ENCODE data around the gene HAGHL. TPM values are rescaled to one million over a fixed set of nuclear protein-coding genes. Genes with fewer than 3 reads are reported as not detected.
"Not testable (repeated sequence)": the region's sequence is repeated elsewhere in the genome, so short reads cannot be mapped to it uniquely, and the experiment has no call there.

Gene HAGHL
- total and polyA plus RNA-seq, 12 donors, result 0.35 to 63.5 (median 6.0) TPM; not detected in 1

DNA sequence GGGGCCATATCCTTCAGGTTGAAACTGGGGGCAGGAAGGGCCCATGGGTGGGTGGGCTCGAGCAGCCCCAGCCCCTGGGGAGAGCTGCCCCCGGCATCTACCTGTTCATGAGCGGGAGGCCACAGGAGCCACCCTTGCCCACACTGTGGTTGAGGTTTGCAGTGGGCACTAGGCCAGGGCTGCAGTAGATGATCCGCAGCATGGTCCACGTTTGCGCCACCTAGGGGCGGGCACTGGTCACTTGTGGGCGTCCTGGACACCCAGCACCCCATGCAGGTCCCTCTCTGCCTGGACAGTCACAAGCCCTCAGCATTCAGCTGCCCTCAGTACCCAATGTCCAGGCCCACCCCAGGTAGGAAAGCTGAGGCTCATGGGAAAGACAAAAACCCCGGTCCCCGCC, 40.9 kb upstream of the HAGHL start:
- TF ChIP-seq, protein P1, sequence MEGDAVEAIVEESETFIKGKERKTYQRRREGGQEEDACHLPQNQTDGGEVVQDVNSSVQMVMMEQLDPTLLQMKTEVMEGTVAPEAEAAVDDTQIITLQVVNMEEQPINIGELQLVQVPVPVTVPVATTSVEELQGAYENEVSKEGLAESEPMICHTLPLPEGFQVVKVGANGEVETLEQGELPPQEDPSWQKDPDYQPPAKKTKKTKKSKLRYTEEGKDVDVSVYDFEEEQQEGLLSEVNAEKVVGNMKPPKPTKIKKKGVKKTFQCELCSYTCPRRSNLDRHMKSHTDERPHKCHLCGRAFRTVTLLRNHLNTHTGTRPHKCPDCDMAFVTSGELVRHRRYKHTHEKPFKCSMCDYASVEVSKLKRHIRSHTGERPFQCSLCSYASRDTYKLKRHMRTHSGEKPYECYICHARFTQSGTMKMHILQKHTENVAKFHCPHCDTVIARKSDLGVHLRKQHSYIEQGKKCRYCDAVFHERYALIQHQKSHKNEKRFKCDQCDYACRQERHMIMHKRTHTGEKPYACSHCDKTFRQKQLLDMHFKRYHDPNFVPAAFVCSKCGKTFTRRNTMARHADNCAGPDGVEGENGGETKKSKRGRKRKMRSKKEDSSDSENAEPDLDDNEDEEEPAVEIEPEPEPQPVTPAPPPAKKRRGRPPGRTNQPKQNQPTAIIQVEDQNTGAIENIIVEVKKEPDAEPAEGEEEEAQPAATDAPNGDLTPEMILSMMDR (IDR thresholded peaks at IDR 0.05), result peak; percentile 15 to 45 (median 34)
- TF ChIP-seq POLR2A (IDR thresholded peaks at IDR 0.05), result no peak
- 61 to 83% (median 64%) methylated on average over 5 to 10 of the region's 10 CpGs for WGBS, 4 donors
- no peak overlapping the region for H3K27ac ChIP-seq
- H3K4me1 ChIP-seq (replicated peaks in 1 of 2), result peaks cover 24 to 53% of the 10 kb centered on the region in 2 donors
- peak in 6 of 7 donors; percentile 62 to 81 (median 77) for DNase-seq
- H3K27me3 ChIP-seq, result no peaks in the 10 kb centered on the region
- H3K36me3 ChIP-seq (replicated peaks in 1 of 2), result peaks cover 0 to 36% of the 10 kb centered on the region in 2 donors
- H3K4me3 ChIP-seq, result no peak overlapping the region
- intact Hi-C loops (cut with DNase I), result no loop called here
- no peaks in the 10 kb centered on the region for H3K9me3 ChIP-seq (replicated peaks in 1 of 3)

DNA sequence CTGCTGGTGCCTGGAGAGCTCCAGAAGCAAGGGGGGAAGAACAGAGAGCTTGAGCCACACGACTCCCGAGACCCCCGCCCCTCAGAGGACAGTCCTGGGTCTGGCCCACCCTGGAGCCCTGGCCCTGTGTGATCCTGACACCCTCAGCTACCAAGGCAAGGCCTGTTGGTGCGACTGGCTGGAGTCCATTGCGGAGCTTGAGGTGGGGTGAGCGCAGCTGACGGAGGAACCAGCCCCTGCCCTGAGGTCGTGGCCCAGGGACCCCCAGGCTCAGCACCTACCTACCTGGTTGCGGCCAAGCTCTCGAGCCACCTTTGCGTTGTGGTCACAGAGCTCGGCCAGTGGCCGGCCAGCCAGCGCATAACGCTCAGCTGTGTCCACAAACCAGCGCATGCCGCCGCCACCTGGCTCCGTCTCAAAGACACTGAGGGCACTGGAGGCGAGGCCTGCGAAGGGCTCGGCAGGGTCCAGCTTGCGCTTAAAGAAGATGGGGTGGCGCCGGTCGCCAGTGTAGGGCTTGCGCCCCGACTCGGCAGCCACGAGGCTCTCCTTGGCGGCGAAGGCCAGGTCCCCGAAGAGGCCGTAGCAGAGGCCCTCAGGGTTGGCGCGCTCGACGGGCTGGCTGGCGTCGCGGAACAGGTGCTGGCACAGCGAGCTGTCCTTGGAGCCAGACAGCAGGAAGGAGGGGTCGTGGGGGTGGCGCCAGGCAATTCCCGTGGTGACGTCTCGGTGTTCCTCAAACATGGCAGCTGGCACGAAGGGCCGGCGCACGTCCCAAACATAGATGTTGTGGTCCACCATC, 40.2 kb upstream of the HAGHL start:
- H3K9me3 ChIP-seq (replicated peaks in 1 of 3), result no peaks in the 10 kb centered on the region
- H3K27ac ChIP-seq, result no peak overlapping the region
- WGBS, 4 donors, result 78 to 91% (median 87%) methylated on average over 6 to 51 of the region's 51 CpGs
- no peaks in the 10 kb centered on the region for H3K27me3 ChIP-seq
- peaks cover 17 to 46% of the 10 kb centered on the region in 2 donors for H3K4me1 ChIP-seq (replicated peaks in 1 of 2)
- DNase-seq, result peak in 1 of 7 donors; percentile 27
- no peak for TF ChIP-seq POLR2A (IDR thresholded peaks at IDR 0.05)
- TF ChIP-seq, protein P1 (IDR thresholded peaks at IDR 0.05), result no peak
- intact Hi-C loops (cut with DNase I), result no loop called here
- no peak overlapping the region for H3K4me3 ChIP-seq
- H3K36me3 ChIP-seq (replicated peaks in 1 of 2), result peaks cover 0 to 32% of the 10 kb centered on the region in 2 donors

DNA sequence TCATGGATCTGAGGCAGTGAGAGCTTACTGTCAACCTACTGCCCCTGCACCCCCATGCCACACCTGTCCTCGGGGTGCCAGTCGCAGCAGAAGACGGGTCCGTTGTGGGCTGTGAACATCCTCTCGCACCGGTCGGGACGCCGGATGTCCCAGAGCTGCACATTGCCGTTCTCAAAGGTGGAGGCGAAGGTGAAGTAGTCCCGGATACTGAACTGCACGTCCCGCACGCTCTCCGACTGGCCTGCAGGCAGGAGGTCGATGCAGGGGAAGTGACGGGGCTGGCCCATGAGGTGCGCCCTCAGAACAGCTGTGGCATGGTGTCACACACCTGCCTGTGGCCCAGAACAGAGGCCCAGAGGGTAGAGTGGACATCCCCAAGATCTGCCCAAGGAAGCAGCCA, 39.4 kb upstream of the HAGHL start:
- H3K27ac ChIP-seq, result no peak overlapping the region
- TF ChIP-seq POLR2A (IDR thresholded peaks at IDR 0.05), result no peak
- TF ChIP-seq, protein P1 (IDR thresholded peaks at IDR 0.05), result no peak
- DNase-seq, result no peak
- intact Hi-C loops (cut with DNase I), result no loop called here
- H3K27me3 ChIP-seq, result no peaks in the 10 kb centered on the region
- H3K36me3 ChIP-seq (replicated peaks in 1 of 2), result peaks cover 0 to 24% of the 10 kb centered on the region in 2 donors
- 87 to 93% (median 90%) methylated on average over 10 to 19 of the region's 19 CpGs for WGBS, 4 donors
- peaks cover 17 to 38% of the 10 kb centered on the region in 2 donors for H3K4me1 ChIP-seq (replicated peaks in 1 of 2)
- H3K4me3 ChIP-seq, result no peak overlapping the region
- H3K9me3 ChIP-seq (replicated peaks in 1 of 3), result no peaks in the 10 kb centered on the region

DNA sequence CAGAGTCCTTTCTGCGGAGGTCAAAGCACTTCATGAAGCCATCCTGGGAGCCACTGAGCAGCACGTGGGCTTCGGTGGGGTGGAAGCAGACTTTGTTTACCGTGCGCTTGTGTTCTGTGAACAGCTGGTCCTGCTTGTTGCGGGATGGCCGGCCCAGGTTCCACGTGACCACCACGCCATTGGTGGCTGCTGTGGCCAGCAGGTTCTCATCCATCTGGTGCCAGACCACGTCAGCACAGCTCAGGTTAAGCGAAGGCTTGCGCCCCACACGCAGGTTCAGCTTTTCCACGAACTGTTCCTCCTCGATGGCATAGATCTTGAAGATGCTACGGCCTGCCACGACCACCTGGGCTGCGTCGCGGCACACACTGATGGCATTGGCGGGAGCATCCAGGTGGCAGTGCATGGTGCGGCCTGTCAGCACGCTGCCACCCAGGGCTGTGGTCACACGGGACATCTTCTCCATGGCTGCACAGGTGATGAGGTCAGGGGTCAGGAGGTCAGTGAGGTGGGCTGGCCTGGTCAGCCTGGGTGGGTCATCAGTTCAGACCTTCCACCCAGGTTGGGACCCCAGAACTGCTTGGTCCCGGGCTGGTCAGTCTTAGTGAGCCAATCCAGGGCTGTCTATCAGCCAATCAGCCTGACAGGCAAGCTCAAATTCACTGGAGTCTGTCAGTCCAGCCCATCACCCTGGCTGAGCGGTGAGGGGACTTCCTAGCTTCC, 37.6 kb upstream of the HAGHL start:
- WGBS, 4 donors, result 79 to 90% (median 81%) methylated on average over 7 to 26 of the region's 26 CpGs
- no peak for DNase-seq
- intact Hi-C loops (cut with DNase I), result no loop called here
- peaks cover 0 to 17% of the 10 kb centered on the region in 2 donors for H3K36me3 ChIP-seq (replicated peaks in 1 of 2)
- H3K9me3 ChIP-seq (replicated peaks in 1 of 3), result no peaks in the 10 kb centered on the region
- H3K27me3 ChIP-seq, result peaks cover 12% of the 10 kb centered on the region
- peak overlapping the region in 3 of 4 donors; percentile 58 to 94 (median 81) for H3K4me3 ChIP-seq
- TF ChIP-seq, protein P1 (IDR thresholded peaks at IDR 0.05), result no peak
- TF ChIP-seq POLR2A (IDR thresholded peaks at IDR 0.05), result no peak
- peak overlapping the region in 3 of 5 donors; percentile 65 to 88 (median 74) for H3K27ac ChIP-seq
- peaks cover 5 to 25% of the 10 kb centered on the region in 2 donors for H3K4me1 ChIP-seq (replicated peaks in 1 of 2)

DNA sequence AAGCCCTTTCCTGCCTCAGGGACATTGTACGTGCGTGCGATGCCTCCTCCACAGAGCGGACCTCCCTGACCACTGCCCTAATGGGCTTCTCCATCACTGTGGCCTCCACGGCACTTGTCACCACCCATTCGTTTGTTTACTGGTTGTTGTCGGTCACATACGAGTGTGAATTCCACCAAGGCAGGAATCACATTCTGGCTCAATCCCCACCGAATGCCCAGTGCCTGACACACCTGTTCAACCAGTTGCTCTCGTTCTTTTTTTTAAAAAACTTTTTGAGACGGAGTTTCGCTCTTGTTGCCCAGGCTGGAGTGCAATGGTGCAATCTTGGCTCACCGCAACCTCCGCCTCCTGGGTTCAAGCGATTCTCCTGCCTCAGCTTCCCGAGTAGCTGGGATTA, 35.7 kb upstream of the HAGHL start:
- H3K4me3 ChIP-seq; DNase-seq; H3K27ac ChIP-seq; H3K9me3 ChIP-seq (replicated peaks in 1 of 3); intact Hi-C loops (cut with DNase I): not testable (repeated sequence)
- Histone ChIP-seq H3K27me3 (peaks cover 22% of the 10 kb centered on the region), H3K36me3 (replicated peaks in 1 of 2) (peaks cover 0 to 17% of the 10 kb centered on the region in 2 donors), H3K4me1 (replicated peaks in 1 of 2) (peaks cover 0 to 21% of the 10 kb centered on the region in 2 donors)
- 83 to 87% (median 85%) methylated on average over 16 of the region's 16 CpGs for WGBS, 4 donors

All from adrenal gland (tissue), 12 donors.